Neural cell (in vitro differentiated cells): ENCODE results near the gene MXRA8.

Experiments
- CTCF ChIP-seq: fragments of 450-650 bp; IDR thresholded peaks from 2 replicates; pipeline ENCODE4 v1.5.1; 2014; ENCODE audit warnings: antibody characterized with exemption, mild to moderate bottlenecking, moderate library complexity; ENCODE audit not compliant: poor library complexity, severe bottlenecking
- POLR2AphosphoS5 ChIP-seq: IDR thresholded peaks from 2 replicates; pipeline ENCODE4 v1.6.1; 2012

- no peak for TF ChIP-seq CTCF
- TF ChIP-seq POLR2AphosphoS5 = no peak
Observed at GRCh38 chr1:1365875-1366698, 7.7 kb upstream of the MXRA8 start.
